GM21447 (cell line): ENCODE results near the gene SMAD3.
"Not testable (repeated sequence)": the region's sequence is repeated elsewhere in the genome, so short reads cannot be mapped to it uniquely, and the experiment has no call there.

Experiments used
- ATAC-seq: cut with Tn5 transposase; IDR thresholded peaks from one replicate; pipeline ENCODE4 v1.9.1; 2021; ENCODE audit not compliant: unreplicated experiment

The SMAD3 gene

GRCh38 chr15:67065531-67066005 lies at the start of gene SMAD3:
Gene SMAD3, plus strand, starts transcription at chr15:67065602. Its CDS starts 553 bp downstream, at chr15:67066155.
- ATAC-seq, result peak; percentile 47

DNA sequence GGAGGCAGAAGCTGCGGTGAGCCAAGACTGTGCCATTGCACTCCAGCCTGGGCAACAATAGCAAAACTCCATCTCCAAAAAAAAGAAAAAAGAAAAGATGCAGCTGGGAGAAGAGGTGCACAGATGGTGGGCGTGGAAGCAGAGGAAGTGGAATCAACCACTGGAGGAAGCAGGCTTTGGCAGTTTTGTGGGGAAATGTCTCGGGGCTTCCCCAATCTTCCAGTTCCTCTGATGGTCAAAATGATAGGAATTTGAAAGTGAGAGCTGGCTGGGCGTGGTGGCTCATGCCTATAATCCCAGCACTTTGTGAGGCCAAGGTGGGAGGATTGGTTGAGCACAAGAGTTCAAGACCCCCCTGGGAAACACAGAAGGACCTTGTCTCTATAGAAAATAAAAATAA lies 48.1 kb upstream of the SMAD3 start:
- ATAC-seq, result no peak

GRCh38 chr15:67018026-67018425 lies 47.4 kb upstream of the SMAD3 start:
- ATAC-seq, result no peak

- ATAC-seq, result no peak
Observed at GRCh38 chr15:67018441-67018840, 47.0 kb upstream of the SMAD3 start.

- no peak for ATAC-seq
Observed at GRCh38 chr15:67019069-67019468, 46.3 kb upstream of the SMAD3 start.

GRCh38 chr15:67019884-67020520 lies 45.4 kb upstream of the SMAD3 start:
- ATAC-seq, result no peak

DNA sequence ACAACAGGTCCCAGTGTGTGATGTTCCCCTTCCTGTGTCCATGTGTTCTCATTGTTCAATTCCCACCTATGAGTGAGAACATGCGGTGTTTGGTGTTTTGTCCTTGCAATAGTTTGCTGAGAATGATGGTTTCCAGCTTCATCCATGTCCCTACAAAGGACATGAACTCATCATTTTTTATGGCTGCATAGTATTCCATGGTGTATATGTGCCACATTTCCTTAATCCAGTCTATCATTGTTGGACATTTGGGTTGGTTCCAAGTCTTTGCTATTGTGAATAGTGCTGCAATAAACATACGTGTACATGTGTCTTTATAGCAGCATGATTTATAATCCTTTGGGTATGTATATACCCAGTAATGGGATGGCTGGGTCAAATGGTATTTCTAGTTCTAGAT lies 44.7 kb upstream of the SMAD3 start:
- not testable (repeated sequence) for ATAC-seq

GRCh38 chr15:67021455-67021854 lies 43.9 kb upstream of the SMAD3 start:
- no peak for ATAC-seq

GRCh38 chr15:67022587-67023105 lies 42.8 kb upstream of the SMAD3 start:
- ATAC-seq, result no peak

- ATAC-seq, result no peak
Observed at GRCh38 chr15:67023517-67024313, 41.7 kb upstream of the SMAD3 start.

GRCh38 chr15:67024314-67024997 lies 40.9 kb upstream of the SMAD3 start:
- ATAC-seq, result no peak

- ATAC-seq, result no peak
Observed at GRCh38 chr15:67024998-67025368, 40.4 kb upstream of the SMAD3 start.

GRCh38 chr15:67025719-67026609 lies 39.4 kb upstream of the SMAD3 start:
- no peak for ATAC-seq

- ATAC-seq, result no peak
Observed at GRCh38 chr15:67026610-67026967, 38.8 kb upstream of the SMAD3 start.

DNA sequence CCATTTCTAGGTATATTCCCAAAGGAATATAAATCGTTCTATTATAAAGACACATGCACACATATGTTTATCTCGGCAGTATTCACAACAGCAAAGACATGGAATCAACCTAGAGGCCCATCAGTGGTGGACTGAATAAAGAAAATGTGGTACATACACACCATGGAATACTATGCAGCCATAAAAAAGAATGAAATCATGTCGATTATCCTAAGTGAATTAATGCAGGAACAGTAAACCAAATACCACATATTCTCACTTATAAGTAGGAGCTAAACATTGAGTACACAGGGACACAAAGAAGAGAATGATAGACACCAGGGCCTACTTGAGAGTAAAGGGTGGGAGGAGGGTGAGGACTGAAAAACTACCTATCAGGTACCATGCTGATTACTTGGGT lies 37.0 kb upstream of the SMAD3 start:
- not testable (repeated sequence) for ATAC-seq

DNA sequence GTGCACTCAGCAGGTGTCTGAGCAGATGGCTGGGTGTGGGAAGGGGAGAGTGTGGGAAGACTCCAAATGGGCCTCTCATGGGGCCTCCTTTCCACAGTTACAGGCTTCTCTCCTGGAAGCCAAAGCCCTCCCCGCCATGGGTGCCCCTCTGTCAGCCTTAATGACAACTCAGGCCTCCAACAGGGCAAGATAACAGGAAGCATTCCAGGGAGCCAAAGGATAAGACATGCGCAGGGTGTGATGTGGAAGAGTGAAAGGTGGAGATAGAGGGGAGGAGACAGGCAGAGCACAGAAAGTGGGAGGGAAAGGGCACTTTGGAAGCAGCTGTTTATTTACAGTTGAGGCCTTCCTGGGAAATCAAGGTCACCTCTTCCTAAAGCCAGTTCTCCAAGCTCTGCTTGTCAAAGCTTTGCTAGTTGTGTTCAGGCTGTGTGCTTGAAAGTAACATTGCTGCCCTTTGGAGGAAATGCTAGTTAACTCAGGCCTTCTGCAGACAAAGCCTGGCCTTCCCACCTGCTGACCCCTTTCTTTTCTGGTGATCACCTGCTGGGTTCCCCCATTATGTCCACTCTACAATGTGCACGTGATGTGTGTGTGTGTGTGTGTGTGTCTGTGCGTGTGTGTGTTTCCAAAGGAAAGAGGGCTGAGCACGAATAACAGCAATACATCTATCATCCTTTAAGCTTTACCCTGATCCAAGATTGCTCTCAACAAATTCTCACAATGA lies 35.2 kb upstream of the SMAD3 start:
- ATAC-seq, result no peak

DNA sequence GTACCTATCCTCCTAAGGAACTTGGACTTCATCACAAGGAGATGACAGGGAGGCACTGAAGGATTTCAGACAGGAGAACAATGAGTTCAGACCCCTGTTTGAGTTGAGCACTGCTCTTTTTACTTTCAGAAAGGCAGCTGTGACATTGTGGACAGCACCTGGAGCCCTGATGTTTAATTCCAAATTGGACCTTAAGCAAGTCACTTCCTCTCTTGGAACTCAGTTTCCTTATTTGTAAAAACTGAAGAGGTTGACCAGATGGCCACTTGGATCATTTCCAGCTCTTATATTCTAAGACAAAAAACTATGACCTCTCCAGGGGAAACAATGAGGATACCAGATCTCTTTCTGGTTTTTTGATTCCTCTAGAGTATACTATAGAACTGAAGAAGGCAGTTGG lies 34.1 kb upstream of the SMAD3 start:
- no peak for ATAC-seq

DNA sequence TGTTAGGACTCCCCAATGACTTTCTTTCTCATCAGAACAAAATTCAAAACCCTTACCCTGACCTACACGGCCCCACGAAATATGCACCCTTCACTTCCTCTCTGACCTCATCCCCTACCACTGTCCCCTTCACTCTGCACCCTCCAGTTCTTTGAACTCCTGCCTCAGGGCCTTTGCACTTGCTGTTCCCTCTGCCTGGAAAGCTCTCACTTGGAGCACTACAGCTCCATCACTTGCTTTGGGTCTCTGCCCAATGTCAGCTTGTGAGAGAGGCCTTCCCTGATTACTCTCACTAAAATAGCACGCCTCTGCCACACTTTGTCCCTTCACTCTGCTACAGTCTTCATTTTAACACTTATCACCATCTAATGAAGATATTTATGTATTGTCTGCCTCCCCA lies 32.8 kb upstream of the SMAD3 start:
- ATAC-seq, result no peak

- no peak for ATAC-seq
Observed at GRCh38 chr15:67033012-67033411, 32.4 kb upstream of the SMAD3 start.

- ATAC-seq, result no peak
Observed at GRCh38 chr15:67033571-67034044, 31.8 kb upstream of the SMAD3 start.
